ENCODE results near the gene FERD3L. TPM values are rescaled to one million over a fixed set of nuclear protein-coding genes. Genes with fewer than 3 reads are reported as not detected.

The FERD3L gene
- total and polyA plus RNA-seq, 2 donors (not counting 1 experiment from before 2014, with no cell fraction given): not detected

GRCh38 chr7:19161671-19162070 lies 16.4 kb upstream of the FERD3L start:
- peak in 1 of 2 donors; percentile 5 for DNase-seq (ENCODE audit: low read depth in 2 of 2)
- no peak overlapping the region for H3K4me2 ChIP-seq (ENCODE audit: extremely low read depth, insufficient read depth, low read length)
- no peak for TF ChIP-seq EZH2 (IDR thresholded peaks at IDR 0.05; ENCODE audit: low read length, missing control alignments)
- TF ChIP-seq CTCF (conservative IDR thresholded peaks at IDR 0.05 in 1 of 2, IDR thresholded peaks at IDR 0.05 in 1 of 2; ENCODE audit: low read depth in 1 of 2, low read length in 2 of 2): no peak

GRCh38 chr7:19146699-19147098 lies 1.5 kb upstream of the FERD3L start:
- TF ChIP-seq CTCF (conservative IDR thresholded peaks at IDR 0.05 in 1 of 2, IDR thresholded peaks at IDR 0.05 in 1 of 2; ENCODE audit: low read depth in 1 of 2, low read length in 2 of 2): no peak
- TF ChIP-seq EZH2 (IDR thresholded peaks at IDR 0.05; ENCODE audit: low read length, missing control alignments): no peak
- Histone ChIP-seq H3K79me2 (ENCODE audit: control insufficient read depth, insufficient read depth, low read length) (no peaks in the 10 kb centered on the region), H3K4me1 (ENCODE audit: control insufficient read depth, extremely low read depth, insufficient read depth, low read length) (no peaks in the 10 kb centered on the region), H3K27ac (ENCODE audit: insufficient read depth, low read length) (no peak overlapping the region), H3K4me3 (replicated peaks in 1 of 4; ENCODE audit: control extremely low read depth in 1 of 4, insufficient read depth in 1 of 4, low read depth in 3 of 4, low read length in 4 of 4) (no peak overlapping the region), H4K20me1 (ENCODE audit: control insufficient read depth, extremely low read depth, insufficient read depth, low read length) (no peaks in the 10 kb centered on the region), H3K4me2 (ENCODE audit: extremely low read depth, insufficient read depth, low read length) (no peak overlapping the region), H3K27me3 (ENCODE audit: control insufficient read depth, insufficient read depth, low read length) (peaks cover 25% of the 10 kb centered on the region), H3K36me3 (ENCODE audit: control insufficient read depth, insufficient read depth, low read length) (no peaks in the 10 kb centered on the region), H3K9ac (ENCODE audit: insufficient read depth, low read length) (no peak overlapping the region), H2AFZ (ENCODE audit: low read length) (no peak overlapping the region), H3K9me3 (ENCODE audit: control insufficient read depth, insufficient read depth, low read depth, low read length) (no peaks in the 10 kb centered on the region)
- DNase-seq (ENCODE audit: low read depth in 2 of 2): peak; percentile 39 to 40

More at GRCh38 chr7:19161671-19162070, 16.4 kb upstream of the FERD3L start:
- Histone ChIP-seq H3K9me3 (ENCODE audit: control insufficient read depth, insufficient read depth, low read depth, low read length) (no peaks in the 10 kb centered on the region), H3K36me3 (ENCODE audit: control insufficient read depth, insufficient read depth, low read length) (no peaks in the 10 kb centered on the region), H3K27me3 (ENCODE audit: control insufficient read depth, insufficient read depth, low read length) (no peaks in the 10 kb centered on the region), H2AFZ (ENCODE audit: low read length) (no peak overlapping the region), H3K9ac (ENCODE audit: insufficient read depth, low read length) (no peak overlapping the region), H3K27ac (ENCODE audit: insufficient read depth, low read length) (no peak overlapping the region), H3K79me2 (ENCODE audit: control insufficient read depth, insufficient read depth, low read length) (no peaks in the 10 kb centered on the region), H3K4me3 (replicated peaks in 1 of 4; ENCODE audit: control extremely low read depth in 1 of 4, insufficient read depth in 1 of 4, low read depth in 3 of 4, low read length in 4 of 4) (no peak overlapping the region), H4K20me1 (ENCODE audit: control insufficient read depth, extremely low read depth, insufficient read depth, low read length) (no peaks in the 10 kb centered on the region), H3K4me1 (ENCODE audit: control insufficient read depth, extremely low read depth, insufficient read depth, low read length) (no peaks in the 10 kb centered on the region)

- TF ChIP-seq EZH2 (IDR thresholded peaks at IDR 0.05; ENCODE audit: low read length, missing control alignments): no peak
- no peak for TF ChIP-seq CTCF (conservative IDR thresholded peaks at IDR 0.05 in 1 of 2, IDR thresholded peaks at IDR 0.05 in 1 of 2; ENCODE audit: low read depth in 1 of 2, low read length in 2 of 2)
- no peak overlapping the region for H2AFZ ChIP-seq (ENCODE audit: low read length)
- no peak overlapping the region for H3K4me2 ChIP-seq (ENCODE audit: extremely low read depth, insufficient read depth, low read length)
Observed at GRCh38 chr7:19145434-19146115, 354 bp upstream of the FERD3L start.

More at GRCh38 chr7:19145434-19146115, 354 bp upstream of the FERD3L start:
- no peaks in the 10 kb centered on the region for H3K79me2 ChIP-seq (ENCODE audit: control insufficient read depth, insufficient read depth, low read length)
- no peak overlapping the region for H3K4me3 ChIP-seq (replicated peaks in 1 of 4; ENCODE audit: control extremely low read depth in 1 of 4, insufficient read depth in 1 of 4, low read depth in 3 of 4, low read length in 4 of 4)
- no peak for DNase-seq (ENCODE audit: low read depth in 2 of 2)
- H3K36me3 ChIP-seq (ENCODE audit: control insufficient read depth, insufficient read depth, low read length): no peaks in the 10 kb centered on the region
- no peak overlapping the region for H3K27ac ChIP-seq (ENCODE audit: insufficient read depth, low read length)
- H3K4me1 ChIP-seq (ENCODE audit: control insufficient read depth, extremely low read depth, insufficient read depth, low read length): no peaks in the 10 kb centered on the region
- H3K27me3 ChIP-seq (ENCODE audit: control insufficient read depth, insufficient read depth, low read length): peaks cover 25% of the 10 kb centered on the region
- no peak overlapping the region for H3K9ac ChIP-seq (ENCODE audit: insufficient read depth, low read length)
- H3K9me3 ChIP-seq (ENCODE audit: control insufficient read depth, insufficient read depth, low read depth, low read length): no peaks in the 10 kb centered on the region
- no peaks in the 10 kb centered on the region for H4K20me1 ChIP-seq (ENCODE audit: control insufficient read depth, extremely low read depth, insufficient read depth, low read length)

All from fibroblast of lung (primary cell).